GM23338 (cell line): Measurements from ENCODE around the gene CNDP1. TPM values are rescaled to one million over a fixed set of nuclear protein-coding genes. Genes with fewer than 3 reads are reported as not detected.

ENCODE experiments used
- CTCF ChIP-seq, 2 experiments: fragments of 200-600 bp in 1 of 2; sonication (generic) in 1 of 2; conservative IDR thresholded peaks; 2 replicates each; pipeline versions ENCODE4 v1.5.1 to v1.6.1; 2016 to 2017; ENCODE audit warnings: antibody characterized with exemption in 2 of 2, low read depth in 2 of 2, mild to moderate bottlenecking in 2 of 2, moderate library complexity in 1 of 2
- EZH2phosphoT487 ChIP-seq: fragments of 200-600 bp; sonication (generic); IDR thresholded peaks from one replicate; pipeline ENCODE4 v1.8.1; 2018; ENCODE audit warnings: antibody characterized with exemption; ENCODE audit not compliant: unreplicated experiment
- NANOG ChIP-seq: IDR thresholded peaks from 2 replicates; pipeline ENCODE4 v1.6.1; 2016; ENCODE audit warnings: antibody characterized with exemption, borderline replicate concordance
- POLR2AphosphoS5 ChIP-seq: IDR thresholded peaks from 2 replicates; pipeline ENCODE4 v1.6.1; 2016; ENCODE audit warnings: antibody characterized with exemption, low read depth
- ZNF114 ChIP-seq: fragments of 250-450 bp; sonication (Bioruptor Pico); IDR thresholded peaks from 2 replicates; pipeline ENCODE4 v1.5.0; 2020; ENCODE audit warnings: mild to moderate bottlenecking, moderate library complexity
- polyA plus RNA-seq: library from polyadenylated mRNA; unstranded; fragments of >200 nt; fragmentation: Nextera tagmentation; extraction: Ambion mirVana; gene quantifications from 2 replicates; pipeline ENCODE4 v1.2.1, GENCODE V29; 2016
- total RNA-seq: library from RNA; depleted of rRNA; stranded (reverse); fragments of >200 nt; shearing (Covaris generic); gene quantifications from 2 replicates; pipeline ENCODE4 v1.2.3, GENCODE V29; 2014; rRNA removed
- TF ChIP-seq, protein P1 (sequence below): IDR thresholded peaks from one replicate; pipeline ENCODE4 v1.6.1; 2018; ENCODE audit warnings: antibody characterized with exemption; ENCODE audit not compliant: unreplicated experiment

The CNDP1 gene
- total and polyA plus RNA-seq, 2 experiments from 2014 or later, result 0.03 to 0.11 TPM

GRCh38 chr18:74635224-74635975 lies 101.1 kb downstream of the CNDP1 start (continued):
- TF ChIP-seq CTCF (conservative IDR thresholded peaks at IDR 0.05; ENCODE audit: low read depth in 2 of 2), result no peak
- no peak for TF ChIP-seq POLR2AphosphoS5
- TF ChIP-seq ZNF114 (CRISPR knock-in tag), result no peak
- no peak for TF ChIP-seq EZH2phosphoT487
- TF ChIP-seq, protein P1, sequence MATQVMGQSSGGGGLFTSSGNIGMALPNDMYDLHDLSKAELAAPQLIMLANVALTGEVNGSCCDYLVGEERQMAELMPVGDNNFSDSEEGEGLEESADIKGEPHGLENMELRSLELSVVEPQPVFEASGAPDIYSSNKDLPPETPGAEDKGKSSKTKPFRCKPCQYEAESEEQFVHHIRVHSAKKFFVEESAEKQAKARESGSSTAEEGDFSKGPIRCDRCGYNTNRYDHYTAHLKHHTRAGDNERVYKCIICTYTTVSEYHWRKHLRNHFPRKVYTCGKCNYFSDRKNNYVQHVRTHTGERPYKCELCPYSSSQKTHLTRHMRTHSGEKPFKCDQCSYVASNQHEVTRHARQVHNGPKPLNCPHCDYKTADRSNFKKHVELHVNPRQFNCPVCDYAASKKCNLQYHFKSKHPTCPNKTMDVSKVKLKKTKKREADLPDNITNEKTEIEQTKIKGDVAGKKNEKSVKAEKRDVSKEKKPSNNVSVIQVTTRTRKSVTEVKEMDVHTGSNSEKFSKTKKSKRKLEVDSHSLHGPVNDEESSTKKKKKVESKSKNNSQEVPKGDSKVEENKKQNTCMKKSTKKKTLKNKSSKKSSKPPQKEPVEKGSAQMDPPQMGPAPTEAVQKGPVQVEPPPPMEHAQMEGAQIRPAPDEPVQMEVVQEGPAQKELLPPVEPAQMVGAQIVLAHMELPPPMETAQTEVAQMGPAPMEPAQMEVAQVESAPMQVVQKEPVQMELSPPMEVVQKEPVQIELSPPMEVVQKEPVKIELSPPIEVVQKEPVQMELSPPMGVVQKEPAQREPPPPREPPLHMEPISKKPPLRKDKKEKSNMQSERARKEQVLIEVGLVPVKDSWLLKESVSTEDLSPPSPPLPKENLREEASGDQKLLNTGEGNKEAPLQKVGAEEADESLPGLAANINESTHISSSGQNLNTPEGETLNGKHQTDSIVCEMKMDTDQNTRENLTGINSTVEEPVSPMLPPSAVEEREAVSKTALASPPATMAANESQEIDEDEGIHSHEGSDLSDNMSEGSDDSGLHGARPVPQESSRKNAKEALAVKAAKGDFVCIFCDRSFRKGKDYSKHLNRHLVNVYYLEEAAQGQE, result no peak
- TF ChIP-seq NANOG, result no peak

Other genes starting within 250 kb of the CNDP1 start
- 122 and 136 TPM in 2 replicates for gene CYB5A, start 242.5 kb upstream of the CNDP1 start, total RNA-seq
- gene CYB5A, start 242.5 kb upstream of the CNDP1 start, polyA plus RNA-seq, result 274 and 283 TPM in 2 replicates
- gene C18orf63, start 218.7 kb upstream of the CNDP1 start, total RNA-seq, result not detected in 2 replicates
- gene C18orf63, start 218.7 kb upstream of the CNDP1 start, polyA plus RNA-seq, result not detected in 2 replicates
- gene DIPK1C, start 77.2 kb upstream of the CNDP1 start, total RNA-seq, result 0.07 TPM in 1 of 2 replicates, not detected in the other
- not detected in 2 replicates for gene DIPK1C, start 77.2 kb upstream of the CNDP1 start, polyA plus RNA-seq
- gene CNDP2, start 38.1 kb upstream of the CNDP1 start, total RNA-seq, result 172 and 175 TPM in 2 replicates
- 116 and 117 TPM in 2 replicates for gene CNDP2, start 38.1 kb upstream of the CNDP1 start, polyA plus RNA-seq
- 8.5 and 10.4 TPM in 2 replicates for gene ZNF407, start 63.4 kb downstream of the CNDP1 start, total RNA-seq
- gene ZNF407, start 63.4 kb downstream of the CNDP1 start, polyA plus RNA-seq, result 2.1 and 2.6 TPM in 2 replicates